HEK293 (cell line): ENCODE results near the gene NOL3.

Experiments used
- CTCF ChIA-PET: fragments of 350-600 bp; formaldehyde crosslinking; extraction: SDS; loops from one replicate; lab custom pipeline; 2021; ENCODE audit warnings: antibody characterized with exemption; lab: Yijun Ruan, JAX
- POLR2A ChIA-PET: fragments of 300-600 bp; formaldehyde crosslinking; extraction: SDS; loops from one replicate; lab custom pipeline; 2020; ENCODE audit warnings: antibody characterized with exemption, inconsistent platforms; lab: Yijun Ruan, JAX
- H3K27ac ChIP-seq: fragments of 200-500 bp; sonication (Bioruptor generic); 2 replicates; pipeline ENCODE4 v1.5.1; 2014; ENCODE audit warnings: low read depth, low read length, control low read depth, inconsistent platforms; ENCODE audit errors: extremely low read depth
- H3K36me3 ChIP-seq, 2 experiments: fragments of 200-500 bp in 1 of 2; sonication (Bioruptor generic) in 1 of 2; 1 replicate in 1 of 2; 2 replicates in 1 of 2; pipeline ENCODE4 v1.5.1; 2014 to 2017; ENCODE audit warnings: inconsistent platforms in 2 of 2, low read length in 2 of 2; ENCODE audit not compliant: control insufficient read depth in 2 of 2, insufficient read depth in 1 of 2
- H3K4me1 ChIP-seq: fragments of 200-500 bp; sonication (Bioruptor generic); 2 replicates; pipeline ENCODE4 v1.5.1; 2014; ENCODE audit warnings: mild to moderate bottlenecking, low read length, inconsistent platforms; ENCODE audit not compliant: control insufficient read depth, insufficient read depth
- H3K4me3 ChIP-seq: 2 replicates; pipeline ENCODE4 v1.5.1; 2011; ENCODE audit warnings: low read depth, mild to moderate bottlenecking, control low read depth, low read length, moderate library complexity
- H3K9me3 ChIP-seq: fragments of 200-500 bp; sonication (Bioruptor generic); 2 replicates; pipeline ENCODE4 v1.5.1; 2014; ENCODE audit warnings: low read depth, low read length, inconsistent platforms; ENCODE audit not compliant: control insufficient read depth, insufficient read depth
- MEIS1 ChIP-seq: sonication (generic); formaldehyde crosslinking; IDR thresholded peaks from 2 replicates; pipeline ENCODE4 v1.8.1; 2022; ENCODE audit warnings: missing genetic modification reagents, mild to moderate bottlenecking, borderline replicate concordance
- ZFP3 ChIP-seq: fragments of 450-650 bp; formaldehyde crosslinking; IDR thresholded peaks from 2 replicates; pipeline ENCODE4 v1.5.1; 2016; ENCODE audit warnings: low read depth, missing biosample characterization, missing genetic modification characterization
- ZNF16 ChIP-seq: fragments of 450-650 bp; formaldehyde crosslinking; IDR thresholded peaks from 2 replicates; pipeline ENCODE4 v1.5.1; 2016; ENCODE audit warnings: low read depth, missing biosample characterization, missing genetic modification characterization
- ZNF221 ChIP-seq: fragments of 450-650 bp; formaldehyde crosslinking; IDR thresholded peaks from 2 replicates; pipeline ENCODE4 v1.5.1; 2017; ENCODE audit warnings: missing biosample characterization, missing genetic modification characterization, borderline replicate concordance
- ZNF302 ChIP-seq: fragments of 450-650 bp; formaldehyde crosslinking; IDR thresholded peaks from 2 replicates; pipeline ENCODE4 v1.5.1; 2016; ENCODE audit warnings: missing biosample characterization, missing genetic modification characterization, low read depth
- ZNF341 ChIP-seq: fragments of 450-650 bp; formaldehyde crosslinking; IDR thresholded peaks from 2 replicates; pipeline ENCODE4; 2016; ENCODE audit warnings: low read depth, missing biosample characterization, missing genetic modification characterization
- ZNF366 ChIP-seq: fragments of 450-650 bp; formaldehyde crosslinking; conservative IDR thresholded peaks from 2 replicates; pipeline ENCODE4 v1.5.1; 2016; ENCODE audit warnings: missing biosample characterization, missing genetic modification characterization
- ZNF433 ChIP-seq: fragments of 450-650 bp; formaldehyde crosslinking; IDR thresholded peaks from 2 replicates; pipeline ENCODE4 v1.5.1; 2016; ENCODE audit warnings: missing biosample characterization, missing genetic modification characterization, low read depth
- ZNF571 ChIP-seq: fragments of 450-650 bp; formaldehyde crosslinking; IDR thresholded peaks from 2 replicates; pipeline ENCODE4 v1.5.0; 2017; ENCODE audit warnings: missing biosample characterization, missing genetic modification characterization
- ZNF596 ChIP-seq: fragments of 450-650 bp; IDR thresholded peaks from 2 replicates; pipeline ENCODE4 v1.5.0; 2018; ENCODE audit warnings: missing biosample characterization, mild to moderate bottlenecking, missing genetic modification characterization, moderate library complexity
- ZNF658 ChIP-seq: fragments of 450-650 bp; formaldehyde crosslinking; IDR thresholded peaks from 2 replicates; pipeline ENCODE4; 2016; ENCODE audit warnings: missing biosample characterization, missing genetic modification characterization
- TF ChIP-seq, protein P1 (sequence below): fragments of 450-650 bp; formaldehyde crosslinking; IDR thresholded peaks from 2 replicates; pipeline ENCODE4 v1.5.1; 2017; ENCODE audit warnings: missing biosample characterization, mild to moderate bottlenecking, missing genetic modification characterization, moderate library complexity
- TF ChIP-seq, protein P2 (sequence below): fragments of 450-650 bp; formaldehyde crosslinking; IDR thresholded peaks from 2 replicates; pipeline ENCODE4 v1.5.1; 2016; ENCODE audit warnings: missing biosample characterization, missing genetic modification characterization
- TF ChIP-seq, protein P3 (sequence below): fragments of 450-650 bp; formaldehyde crosslinking; IDR thresholded peaks from 2 replicates; pipeline ENCODE4 v1.5.1; 2016; ENCODE audit warnings: missing biosample characterization, missing genetic modification characterization, borderline replicate concordance
- TF ChIP-seq, protein P4 (sequence below): fragments of 450-650 bp; formaldehyde crosslinking; conservative IDR thresholded peaks from 2 replicates; pipeline ENCODE4 v1.5.1; 2016; ENCODE audit warnings: low read depth, missing biosample characterization, missing genetic modification characterization
- TF ChIP-seq, protein P5 (sequence below): fragments of 450-650 bp; formaldehyde crosslinking; IDR thresholded peaks from 2 replicates; pipeline ENCODE4 v1.5.1; 2016; ENCODE audit warnings: missing biosample characterization, missing genetic modification characterization, borderline replicate concordance

Gene NOL3

DNA sequence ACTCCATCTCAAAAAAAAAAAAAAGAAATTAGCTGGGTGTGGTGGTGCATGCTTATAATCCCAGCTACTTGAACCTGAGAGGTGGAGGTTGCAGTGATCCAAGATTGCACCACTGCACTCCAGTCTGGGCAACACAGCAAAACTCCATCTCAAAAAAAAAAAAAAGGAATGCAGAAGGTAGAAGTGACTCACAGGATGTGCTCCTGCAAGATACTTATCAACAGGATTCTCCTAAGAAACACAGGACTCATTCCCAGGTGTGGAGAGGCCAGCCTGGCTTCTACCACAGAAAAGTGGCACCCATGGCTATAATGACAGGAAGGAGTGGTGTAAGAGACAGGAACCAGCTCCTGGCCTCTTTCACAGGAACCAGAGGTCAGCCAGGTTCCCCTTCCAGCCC, 42.4 kb downstream of the NOL3 start:
- TF ChIP-seq, protein P1, sequence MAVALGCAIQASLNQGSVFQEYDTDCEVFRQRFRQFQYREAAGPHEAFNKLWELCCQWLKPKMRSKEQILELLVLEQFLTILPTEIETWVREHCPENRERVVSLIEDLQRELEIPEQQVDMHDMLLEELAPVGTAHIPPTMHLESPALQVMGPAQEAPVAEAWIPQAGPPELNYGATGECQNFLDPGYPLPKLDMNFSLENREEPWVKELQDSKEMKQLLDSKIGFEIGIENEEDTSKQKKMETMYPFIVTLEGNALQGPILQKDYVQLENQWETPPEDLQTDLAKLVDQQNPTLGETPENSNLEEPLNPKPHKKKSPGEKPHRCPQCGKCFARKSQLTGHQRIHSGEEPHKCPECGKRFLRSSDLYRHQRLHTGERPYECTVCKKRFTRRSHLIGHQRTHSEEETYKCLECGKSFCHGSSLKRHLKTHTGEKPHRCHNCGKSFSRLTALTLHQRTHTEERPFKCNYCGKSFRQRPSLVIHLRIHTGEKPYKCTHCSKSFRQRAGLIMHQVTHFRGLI: no peak
- TF ChIP-seq ZNF366 (tag by site-specific recombination) (no peak), ZFP3 (tag by site-specific recombination) (no peak), ZNF221 (tag by site-specific recombination) (no peak), ZNF596 (tag by site-specific recombination) (no peak), ZNF571 (tag by site-specific recombination) (no peak), ZNF16 (tag by site-specific recombination) (no peak), ZNF658 (no peak), MEIS1 (no peak), ZNF341 (tag by site-specific recombination) (no peak), ZNF433 (tag by site-specific recombination) (no peak), ZNF302 (tag by site-specific recombination) (no peak)
- TF ChIP-seq, protein P2, sequence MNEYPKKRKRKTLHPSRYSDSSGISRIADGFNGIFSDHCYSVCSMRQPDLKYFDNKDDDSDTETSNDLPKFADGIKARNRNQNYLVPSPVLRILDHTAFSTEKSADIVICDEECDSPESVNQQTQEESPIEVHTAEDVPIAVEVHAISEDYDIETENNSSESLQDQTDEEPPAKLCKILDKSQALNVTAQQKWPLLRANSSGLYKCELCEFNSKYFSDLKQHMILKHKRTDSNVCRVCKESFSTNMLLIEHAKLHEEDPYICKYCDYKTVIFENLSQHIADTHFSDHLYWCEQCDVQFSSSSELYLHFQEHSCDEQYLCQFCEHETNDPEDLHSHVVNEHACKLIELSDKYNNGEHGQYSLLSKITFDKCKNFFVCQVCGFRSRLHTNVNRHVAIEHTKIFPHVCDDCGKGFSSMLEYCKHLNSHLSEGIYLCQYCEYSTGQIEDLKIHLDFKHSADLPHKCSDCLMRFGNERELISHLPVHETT (tag by site-specific recombination): no peak
- TF ChIP-seq, protein P3, sequence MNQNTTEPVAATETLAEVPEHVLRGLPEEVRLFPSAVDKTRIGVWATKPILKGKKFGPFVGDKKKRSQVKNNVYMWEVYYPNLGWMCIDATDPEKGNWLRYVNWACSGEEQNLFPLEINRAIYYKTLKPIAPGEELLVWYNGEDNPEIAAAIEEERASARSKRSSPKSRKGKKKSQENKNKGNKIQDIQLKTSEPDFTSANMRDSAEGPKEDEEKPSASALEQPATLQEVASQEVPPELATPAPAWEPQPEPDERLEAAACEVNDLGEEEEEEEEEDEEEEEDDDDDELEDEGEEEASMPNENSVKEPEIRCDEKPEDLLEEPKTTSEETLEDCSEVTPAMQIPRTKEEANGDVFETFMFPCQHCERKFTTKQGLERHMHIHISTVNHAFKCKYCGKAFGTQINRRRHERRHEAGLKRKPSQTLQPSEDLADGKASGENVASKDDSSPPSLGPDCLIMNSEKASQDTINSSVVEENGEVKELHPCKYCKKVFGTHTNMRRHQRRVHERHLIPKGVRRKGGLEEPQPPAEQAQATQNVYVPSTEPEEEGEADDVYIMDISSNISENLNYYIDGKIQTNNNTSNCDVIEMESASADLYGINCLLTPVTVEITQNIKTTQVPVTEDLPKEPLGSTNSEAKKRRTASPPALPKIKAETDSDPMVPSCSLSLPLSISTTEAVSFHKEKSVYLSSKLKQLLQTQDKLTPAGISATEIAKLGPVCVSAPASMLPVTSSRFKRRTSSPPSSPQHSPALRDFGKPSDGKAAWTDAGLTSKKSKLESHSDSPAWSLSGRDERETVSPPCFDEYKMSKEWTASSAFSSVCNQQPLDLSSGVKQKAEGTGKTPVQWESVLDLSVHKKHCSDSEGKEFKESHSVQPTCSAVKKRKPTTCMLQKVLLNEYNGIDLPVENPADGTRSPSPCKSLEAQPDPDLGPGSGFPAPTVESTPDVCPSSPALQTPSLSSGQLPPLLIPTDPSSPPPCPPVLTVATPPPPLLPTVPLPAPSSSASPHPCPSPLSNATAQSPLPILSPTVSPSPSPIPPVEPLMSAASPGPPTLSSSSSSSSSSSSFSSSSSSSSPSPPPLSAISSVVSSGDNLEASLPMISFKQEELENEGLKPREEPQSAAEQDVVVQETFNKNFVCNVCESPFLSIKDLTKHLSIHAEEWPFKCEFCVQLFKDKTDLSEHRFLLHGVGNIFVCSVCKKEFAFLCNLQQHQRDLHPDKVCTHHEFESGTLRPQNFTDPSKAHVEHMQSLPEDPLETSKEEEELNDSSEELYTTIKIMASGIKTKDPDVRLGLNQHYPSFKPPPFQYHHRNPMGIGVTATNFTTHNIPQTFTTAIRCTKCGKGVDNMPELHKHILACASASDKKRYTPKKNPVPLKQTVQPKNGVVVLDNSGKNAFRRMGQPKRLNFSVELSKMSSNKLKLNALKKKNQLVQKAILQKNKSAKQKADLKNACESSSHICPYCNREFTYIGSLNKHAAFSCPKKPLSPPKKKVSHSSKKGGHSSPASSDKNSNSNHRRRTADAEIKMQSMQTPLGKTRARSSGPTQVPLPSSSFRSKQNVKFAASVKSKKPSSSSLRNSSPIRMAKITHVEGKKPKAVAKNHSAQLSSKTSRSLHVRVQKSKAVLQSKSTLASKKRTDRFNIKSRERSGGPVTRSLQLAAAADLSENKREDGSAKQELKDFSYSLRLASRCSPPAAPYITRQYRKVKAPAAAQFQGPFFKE (tag by site-specific recombination): no peak
- TF ChIP-seq, protein P4, sequence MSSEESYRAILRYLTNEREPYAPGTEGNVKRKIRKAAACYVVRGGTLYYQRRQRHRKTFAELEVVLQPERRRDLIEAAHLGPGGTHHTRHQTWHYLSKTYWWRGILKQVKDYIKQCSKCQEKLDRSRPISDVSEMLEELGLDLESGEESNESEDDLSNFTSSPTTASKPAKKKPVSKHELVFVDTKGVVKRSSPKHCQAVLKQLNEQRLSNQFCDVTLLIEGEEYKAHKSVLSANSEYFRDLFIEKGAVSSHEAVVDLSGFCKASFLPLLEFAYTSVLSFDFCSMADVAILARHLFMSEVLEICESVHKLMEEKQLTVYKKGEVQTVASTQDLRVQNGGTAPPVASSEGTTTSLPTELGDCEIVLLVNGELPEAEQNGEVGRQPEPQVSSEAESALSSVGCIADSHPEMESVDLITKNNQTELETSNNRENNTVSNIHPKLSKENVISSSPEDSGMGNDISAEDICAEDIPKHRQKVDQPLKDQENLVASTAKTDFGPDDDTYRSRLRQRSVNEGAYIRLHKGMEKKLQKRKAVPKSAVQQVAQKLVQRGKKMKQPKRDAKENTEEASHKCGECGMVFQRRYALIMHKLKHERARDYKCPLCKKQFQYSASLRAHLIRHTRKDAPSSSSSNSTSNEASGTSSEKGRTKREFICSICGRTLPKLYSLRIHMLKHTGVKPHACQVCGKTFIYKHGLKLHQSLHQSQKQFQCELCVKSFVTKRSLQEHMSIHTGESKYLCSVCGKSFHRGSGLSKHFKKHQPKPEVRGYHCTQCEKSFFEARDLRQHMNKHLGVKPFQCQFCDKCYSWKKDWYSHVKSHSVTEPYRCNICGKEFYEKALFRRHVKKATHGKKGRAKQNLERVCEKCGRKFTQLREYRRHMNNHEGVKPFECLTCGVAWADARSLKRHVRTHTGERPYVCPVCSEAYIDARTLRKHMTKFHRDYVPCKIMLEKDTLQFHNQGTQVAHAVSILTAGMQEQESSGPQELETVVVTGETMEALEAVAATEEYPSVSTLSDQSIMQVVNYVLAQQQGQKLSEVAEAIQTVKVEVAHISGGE (tag by site-specific recombination): no peak
- TF ChIP-seq, protein P5, sequence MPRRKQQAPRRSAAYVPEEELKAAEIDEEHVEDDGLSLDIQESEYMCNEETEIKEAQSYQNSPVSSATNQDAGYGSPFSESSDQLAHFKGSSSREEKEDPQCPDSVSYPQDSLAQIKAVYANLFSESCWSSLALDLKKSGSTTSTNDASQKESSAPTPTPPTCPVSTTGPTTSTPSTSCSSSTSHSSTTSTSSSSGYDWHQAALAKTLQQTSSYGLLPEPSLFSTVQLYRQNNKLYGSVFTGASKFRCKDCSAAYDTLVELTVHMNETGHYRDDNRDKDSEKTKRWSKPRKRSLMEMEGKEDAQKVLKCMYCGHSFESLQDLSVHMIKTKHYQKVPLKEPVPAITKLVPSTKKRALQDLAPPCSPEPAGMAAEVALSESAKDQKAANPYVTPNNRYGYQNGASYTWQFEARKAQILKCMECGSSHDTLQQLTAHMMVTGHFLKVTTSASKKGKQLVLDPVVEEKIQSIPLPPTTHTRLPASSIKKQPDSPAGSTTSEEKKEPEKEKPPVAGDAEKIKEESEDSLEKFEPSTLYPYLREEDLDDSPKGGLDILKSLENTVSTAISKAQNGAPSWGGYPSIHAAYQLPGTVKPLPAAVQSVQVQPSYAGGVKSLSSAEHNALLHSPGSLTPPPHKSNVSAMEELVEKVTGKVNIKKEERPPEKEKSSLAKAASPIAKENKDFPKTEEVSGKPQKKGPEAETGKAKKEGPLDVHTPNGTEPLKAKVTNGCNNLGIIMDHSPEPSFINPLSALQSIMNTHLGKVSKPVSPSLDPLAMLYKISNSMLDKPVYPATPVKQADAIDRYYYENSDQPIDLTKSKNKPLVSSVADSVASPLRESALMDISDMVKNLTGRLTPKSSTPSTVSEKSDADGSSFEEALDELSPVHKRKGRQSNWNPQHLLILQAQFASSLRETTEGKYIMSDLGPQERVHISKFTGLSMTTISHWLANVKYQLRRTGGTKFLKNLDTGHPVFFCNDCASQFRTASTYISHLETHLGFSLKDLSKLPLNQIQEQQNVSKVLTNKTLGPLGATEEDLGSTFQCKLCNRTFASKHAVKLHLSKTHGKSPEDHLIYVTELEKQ (tag by site-specific recombination): no peak
- ChIA-PET POLR2A (no interaction called here), CTCF (interaction anchor here (0.6 to 1.1 kb wide), 3 partner anchors 19 to 253 kb away, joined by 3 to 4 read pairs (median 3); no protein-coding TSS in a partner anchor)
- Histone ChIP-seq H3K36me3 (peaks cover 0 to 7% of the 10 kb centered on the region in 2 experiments; a peak in 2 of 3 replicates), H3K4me1 (no peaks in the 10 kb centered on the region), H3K27ac (no peak overlapping the region), H3K4me3 (no peak overlapping the region), H3K9me3 (no peaks in the 10 kb centered on the region)
